ENCODE measurements around the gene EML4.
"Not testable (repeated sequence)": the region's sequence is repeated elsewhere in the genome, so short reads cannot be mapped to it uniquely, and the experiment has no call there.

Gene EML4, protein sequence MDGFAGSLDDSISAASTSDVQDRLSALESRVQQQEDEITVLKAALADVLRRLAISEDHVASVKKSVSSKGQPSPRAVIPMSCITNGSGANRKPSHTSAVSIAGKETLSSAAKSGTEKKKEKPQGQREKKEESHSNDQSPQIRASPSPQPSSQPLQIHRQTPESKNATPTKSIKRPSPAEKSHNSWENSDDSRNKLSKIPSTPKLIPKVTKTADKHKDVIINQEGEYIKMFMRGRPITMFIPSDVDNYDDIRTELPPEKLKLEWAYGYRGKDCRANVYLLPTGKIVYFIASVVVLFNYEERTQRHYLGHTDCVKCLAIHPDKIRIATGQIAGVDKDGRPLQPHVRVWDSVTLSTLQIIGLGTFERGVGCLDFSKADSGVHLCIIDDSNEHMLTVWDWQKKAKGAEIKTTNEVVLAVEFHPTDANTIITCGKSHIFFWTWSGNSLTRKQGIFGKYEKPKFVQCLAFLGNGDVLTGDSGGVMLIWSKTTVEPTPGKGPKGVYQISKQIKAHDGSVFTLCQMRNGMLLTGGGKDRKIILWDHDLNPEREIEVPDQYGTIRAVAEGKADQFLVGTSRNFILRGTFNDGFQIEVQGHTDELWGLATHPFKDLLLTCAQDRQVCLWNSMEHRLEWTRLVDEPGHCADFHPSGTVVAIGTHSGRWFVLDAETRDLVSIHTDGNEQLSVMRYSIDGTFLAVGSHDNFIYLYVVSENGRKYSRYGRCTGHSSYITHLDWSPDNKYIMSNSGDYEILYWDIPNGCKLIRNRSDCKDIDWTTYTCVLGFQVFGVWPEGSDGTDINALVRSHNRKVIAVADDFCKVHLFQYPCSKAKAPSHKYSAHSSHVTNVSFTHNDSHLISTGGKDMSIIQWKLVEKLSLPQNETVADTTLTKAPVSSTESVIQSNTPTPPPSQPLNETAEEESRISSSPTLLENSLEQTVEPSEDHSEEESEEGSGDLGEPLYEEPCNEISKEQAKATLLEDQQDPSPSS

DNA sequence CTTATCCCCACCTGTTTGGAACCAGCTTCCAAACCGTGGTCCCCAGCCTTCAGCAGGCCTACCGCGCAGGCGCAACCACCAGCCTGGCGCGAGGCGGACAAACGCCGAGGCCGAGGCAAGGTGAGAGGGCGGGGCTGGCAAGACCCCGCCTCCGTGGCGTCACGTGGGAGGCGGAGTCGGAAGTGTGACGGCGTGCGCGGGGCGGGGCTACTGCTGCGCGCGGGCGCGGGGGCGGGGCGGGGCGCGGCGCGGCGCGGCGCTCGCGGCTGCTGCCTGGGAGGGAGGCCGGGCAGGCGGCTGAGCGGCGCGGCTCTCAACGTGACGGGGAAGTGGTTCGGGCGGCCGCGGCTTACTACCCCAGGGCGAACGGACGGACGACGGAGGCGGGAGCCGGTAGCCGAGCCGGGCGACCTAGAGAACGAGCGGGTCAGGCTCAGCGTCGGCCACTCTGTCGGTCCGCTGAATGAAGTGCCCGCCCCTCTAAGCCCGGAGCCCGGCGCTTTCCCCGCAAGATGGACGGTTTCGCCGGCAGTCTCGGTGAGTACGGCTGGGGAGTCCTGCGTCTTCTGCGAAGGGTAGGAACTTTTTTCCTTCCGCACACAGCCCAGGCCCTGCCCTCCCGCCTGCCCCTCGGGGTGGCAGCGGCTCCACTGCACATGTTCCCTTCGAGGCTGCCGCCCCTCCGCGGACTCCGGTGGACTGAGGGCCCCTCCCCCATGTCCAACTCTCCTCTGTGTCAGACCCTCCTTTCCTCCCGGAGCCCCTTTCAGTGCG lies at the start of gene EML4:
Gene EML4 (plus strand): TSS at position 254 of the 774 bp plus-strand sequence. CDS start 259 bp downstream, at position 513.
- no peak for DNase-seq

DNA sequence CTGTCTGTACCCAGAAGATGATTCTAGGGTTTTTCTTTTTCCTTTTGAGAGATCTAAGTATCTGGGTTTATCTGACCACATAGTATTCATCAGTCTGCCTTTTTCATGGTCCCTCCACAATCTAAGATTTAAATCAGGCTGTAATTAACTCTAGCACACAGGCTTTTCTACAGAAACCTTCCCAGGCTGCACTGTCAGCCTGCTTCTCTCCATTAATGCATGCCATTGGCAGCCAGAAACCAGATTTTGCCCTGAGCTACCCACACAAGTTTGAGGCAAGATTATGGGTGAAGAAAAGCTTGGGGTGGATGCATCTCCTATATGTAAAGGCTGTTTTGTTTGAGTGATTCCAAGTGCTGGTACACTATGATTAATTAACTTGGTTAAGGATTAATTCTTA lies 45.7 kb upstream of the EML4 start:
- DNase-seq, result no peak

DNA sequence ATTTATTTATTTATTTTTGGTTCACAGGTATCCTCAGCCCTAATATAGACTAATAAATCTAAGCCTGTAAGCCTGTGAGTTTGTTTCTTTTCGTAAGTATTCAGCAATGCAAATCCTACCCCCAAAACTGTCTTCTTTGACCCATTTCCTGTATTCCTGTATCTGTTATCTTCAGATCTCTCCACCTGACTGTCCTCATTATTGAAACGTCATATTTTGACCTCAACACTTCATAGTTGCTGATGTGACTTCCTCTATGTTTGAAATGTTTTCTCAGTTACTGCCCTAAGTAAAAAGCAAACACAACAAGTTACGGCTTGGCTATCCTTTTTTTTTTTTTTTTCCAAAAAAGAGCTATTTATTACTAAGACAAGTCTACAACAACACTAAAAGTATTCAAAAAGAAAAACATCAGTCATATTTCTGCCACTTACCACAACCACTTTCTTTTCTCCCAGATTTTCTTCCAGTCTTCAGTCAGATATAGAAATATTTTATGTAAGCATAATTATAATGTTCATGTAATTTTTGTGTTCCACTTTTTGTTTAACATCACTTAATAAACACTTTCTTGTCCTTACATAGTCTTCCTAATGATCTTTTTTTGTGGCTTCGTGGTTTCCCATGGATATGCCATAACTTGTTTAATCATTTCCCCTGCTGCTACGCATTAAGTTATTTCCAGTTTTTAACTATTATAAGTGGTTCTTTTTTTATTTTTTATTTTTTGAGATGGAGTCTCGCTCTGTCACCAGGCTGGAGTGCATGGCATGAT lies 45.0 kb upstream of the EML4 start:
- no peak for DNase-seq

DNA sequence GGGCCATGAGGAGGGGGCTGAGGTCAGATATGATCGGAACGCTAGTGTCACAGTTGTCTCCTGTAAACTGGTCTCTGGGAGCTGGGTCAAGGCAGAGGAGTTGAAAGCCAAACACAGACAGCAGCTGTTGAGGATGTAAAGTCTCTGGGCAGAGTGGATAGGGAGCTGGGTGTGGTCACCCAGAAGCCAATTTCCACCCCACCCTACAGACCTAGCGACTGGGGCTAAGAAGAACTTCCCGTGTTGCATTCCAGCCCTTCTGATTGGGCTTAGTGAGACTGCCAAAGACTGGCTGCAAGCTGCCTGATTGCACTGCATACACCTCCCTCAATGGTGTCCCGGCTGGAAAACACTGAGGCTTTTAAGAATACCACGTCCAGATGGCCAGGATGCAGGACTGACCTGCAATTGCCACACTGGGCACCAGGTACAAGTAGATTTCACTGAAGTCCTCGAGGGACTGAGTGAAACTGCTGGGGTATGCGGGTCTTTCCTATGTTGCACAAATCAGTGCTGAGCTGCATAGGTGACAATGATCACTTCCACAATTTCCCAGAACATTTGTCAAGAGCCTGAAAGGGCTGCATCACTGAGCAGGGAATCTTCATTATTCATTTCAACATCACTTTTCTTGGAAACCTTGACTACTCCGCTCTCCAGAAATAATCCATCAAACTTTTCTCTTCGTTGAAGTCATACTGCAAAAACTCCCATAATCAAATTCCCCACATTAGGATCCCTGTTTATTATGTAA lies 43.1 kb upstream of the EML4 start:
- DNase-seq, result no peak

DNA sequence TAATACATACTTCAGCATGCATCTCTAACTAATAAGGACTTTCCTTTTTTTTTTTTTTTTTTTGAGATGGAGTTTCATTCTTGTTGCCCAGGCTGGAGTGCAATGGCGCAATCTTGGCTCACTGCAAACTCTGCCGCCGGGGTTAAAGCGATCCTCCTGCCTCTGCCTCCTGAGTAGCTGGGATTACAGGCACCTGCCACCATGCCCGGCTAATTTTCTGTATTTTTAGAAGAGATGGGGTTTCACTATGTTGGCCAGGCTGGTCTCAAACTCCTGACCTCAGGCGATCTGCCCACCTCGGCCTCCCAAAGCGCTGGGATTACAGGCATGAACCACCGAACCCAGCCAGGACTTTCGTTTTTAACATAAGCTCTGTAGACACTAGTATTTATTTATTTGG lies 42.3 kb upstream of the EML4 start:
- not testable (repeated sequence) for DNase-seq

DNA sequence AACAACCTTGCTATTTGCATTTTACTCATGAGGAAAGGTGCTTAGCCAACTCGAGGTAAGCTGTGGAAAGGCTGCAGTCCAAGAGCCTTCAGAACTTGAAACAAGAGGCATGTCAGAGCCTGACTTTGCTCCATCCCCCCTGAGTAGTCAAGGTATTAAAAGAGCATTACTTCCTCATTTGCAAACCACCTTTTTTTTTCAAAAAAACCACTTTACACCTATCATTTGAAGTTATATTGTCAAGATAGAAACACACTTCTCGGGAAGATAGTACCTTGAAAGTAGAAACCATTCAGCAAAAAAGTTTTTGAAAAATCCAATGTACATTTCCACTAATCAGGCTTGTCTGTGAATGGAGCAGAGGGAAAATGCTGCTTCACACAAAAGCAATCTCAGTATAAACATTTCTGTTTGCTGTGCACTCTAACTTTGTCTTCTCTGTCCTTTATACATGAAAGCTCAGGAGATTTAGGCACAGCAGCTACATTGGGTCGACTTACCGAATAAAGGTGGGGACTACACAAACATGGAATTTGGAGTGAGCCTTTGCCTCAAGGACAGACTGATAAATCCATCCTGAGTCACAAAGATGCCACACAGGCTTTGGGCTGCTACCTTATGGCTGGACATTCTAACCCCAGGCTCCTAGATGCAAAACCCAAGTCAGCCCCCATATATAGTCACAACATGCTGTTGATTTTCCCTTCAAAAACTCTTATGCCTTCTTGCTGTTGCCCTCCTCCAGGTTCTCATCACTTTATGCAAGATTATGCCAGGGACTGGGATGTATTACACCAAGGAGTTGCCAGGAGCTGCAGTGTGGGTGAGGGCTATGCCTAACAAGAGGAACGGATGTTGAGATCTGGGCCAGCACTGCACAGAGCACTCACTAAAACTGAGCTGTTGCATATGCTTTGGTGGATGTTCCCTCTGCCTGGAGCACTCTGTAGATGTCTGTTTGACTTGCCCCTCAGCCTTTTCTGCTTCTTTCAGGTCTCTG lies 41.4 kb upstream of the EML4 start:
- no peak for DNase-seq

DNA sequence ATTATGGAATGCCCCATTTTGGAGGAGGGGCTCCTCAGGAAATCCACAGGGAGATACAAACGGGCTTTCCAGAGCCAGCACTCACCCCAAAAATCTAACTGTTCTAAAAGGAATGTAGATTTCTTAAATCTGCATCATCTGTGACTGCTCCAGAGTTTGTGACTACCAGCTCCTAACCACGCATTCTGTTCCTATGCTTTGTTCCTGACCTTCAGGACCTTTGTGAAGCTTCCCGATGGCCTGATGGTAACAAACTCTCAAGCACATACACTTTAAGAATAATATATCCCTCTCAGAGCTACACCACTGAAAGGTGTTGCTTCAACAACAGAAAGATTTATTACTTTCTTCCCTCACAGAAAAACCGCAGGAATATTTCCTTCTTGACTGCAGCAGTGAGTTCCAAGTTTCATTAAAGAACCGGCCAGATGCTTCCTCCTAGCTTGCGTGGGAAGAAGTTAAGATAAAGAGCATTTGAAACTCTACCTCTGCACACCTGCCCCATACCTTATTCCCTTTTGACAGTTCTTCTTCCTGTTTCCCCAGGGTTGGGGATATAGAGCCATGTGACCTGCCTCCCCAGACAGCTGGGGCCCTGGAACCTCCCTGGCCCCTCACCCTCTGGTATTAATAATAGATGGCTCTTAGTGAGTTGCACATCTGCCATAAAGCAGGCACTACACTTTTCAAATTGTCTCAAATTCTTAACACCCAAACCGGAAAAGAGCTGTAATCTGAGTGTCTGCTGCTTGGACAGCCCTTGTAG lies 40.2 kb upstream of the EML4 start:
- DNase-seq, result no peak

DNA sequence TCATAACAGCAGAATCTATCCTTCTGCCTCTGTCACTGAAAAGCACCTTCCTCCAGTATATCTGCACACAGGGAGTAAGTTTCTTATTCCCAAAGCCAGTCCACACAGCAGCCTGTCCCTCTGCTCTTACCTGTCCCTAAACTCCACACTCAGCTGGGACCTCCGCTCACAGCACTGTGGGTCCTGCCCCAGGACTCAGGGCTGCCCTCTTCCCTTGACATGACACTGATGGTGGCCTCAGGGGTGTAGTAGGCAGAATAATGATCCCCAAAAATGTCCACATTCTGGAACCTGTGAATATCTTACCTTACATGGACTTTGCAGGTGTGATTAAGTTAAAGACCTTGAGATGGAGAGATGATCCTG lies 39.7 kb upstream of the EML4 start:
- no peak for DNase-seq

DNA sequence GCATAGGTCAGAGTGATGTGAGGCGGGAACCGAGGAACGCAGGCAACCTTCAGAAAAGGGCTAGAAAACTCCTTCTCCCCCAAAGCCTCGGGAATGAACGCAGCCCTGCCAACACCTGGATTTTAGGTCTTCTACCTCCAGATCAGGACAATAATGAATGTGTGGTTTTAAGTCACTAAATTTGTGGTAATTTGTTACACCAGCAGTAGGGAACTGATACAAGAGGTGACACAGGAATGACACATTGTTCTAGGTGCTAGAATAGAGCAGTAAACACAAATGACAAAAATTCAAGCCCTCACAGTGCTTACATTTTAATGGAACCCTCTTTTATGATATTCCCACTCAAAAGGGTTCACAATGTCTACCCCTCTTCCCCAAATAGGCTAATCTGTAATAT lies 39.2 kb upstream of the EML4 start:
- no peak for DNase-seq

DNA sequence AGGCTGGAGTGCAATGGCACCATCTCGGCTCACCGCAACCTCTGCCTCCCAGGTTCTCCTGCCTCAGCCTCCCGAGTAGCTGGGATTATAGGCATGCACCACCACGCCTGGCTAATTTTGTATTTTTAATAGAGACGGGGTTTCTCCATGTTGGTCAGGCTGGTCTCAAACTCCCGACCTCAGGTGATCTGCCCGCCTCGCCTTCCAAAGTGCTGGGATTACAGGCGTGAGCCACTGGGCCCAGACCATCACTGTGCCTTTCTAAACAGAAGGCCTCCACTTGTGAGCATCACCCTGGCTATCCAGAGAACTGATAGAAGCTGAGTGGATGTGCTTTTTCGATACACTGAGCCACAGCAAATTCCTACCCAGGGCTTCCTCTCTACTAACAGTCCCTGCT lies 38.3 kb upstream of the EML4 start:
- not testable (repeated sequence) for DNase-seq

DNA sequence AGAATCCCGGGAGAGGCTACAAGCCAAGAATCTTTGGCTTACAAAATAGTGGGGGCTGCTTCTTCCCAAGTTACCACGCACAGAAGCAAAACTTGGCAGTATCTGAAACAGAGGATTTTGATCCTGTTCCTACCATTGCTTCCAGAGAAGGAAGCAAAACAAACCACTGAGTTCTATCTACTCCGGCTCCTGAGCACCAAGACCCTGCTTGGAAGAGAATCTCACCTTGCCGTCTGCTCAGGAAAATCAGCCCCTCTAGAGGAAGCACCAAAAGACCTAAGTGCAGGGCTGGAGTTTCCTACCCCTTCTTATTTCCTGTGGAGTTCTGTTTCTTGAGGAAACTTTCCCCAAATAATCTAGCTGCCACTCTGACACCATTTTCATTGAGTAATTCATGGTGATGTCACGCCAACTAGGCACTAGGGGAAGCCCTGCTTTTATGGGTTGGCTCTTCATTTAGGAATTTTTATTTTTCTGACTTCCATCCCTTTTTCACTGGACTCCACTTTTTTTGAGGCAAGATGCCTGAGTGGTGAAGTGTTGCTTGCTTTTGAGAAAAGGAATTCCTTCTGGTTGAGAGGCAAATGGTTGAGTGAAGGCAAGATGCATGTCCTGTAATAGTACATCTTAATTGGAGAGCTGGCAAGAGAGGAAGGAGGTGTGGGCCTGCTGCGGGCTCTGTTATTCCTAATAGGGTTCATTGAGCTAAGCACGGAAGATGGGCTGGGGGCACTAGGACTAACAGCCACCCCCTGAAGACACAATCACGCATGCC lies 36.8 kb upstream of the EML4 start:
- no peak for DNase-seq

DNA sequence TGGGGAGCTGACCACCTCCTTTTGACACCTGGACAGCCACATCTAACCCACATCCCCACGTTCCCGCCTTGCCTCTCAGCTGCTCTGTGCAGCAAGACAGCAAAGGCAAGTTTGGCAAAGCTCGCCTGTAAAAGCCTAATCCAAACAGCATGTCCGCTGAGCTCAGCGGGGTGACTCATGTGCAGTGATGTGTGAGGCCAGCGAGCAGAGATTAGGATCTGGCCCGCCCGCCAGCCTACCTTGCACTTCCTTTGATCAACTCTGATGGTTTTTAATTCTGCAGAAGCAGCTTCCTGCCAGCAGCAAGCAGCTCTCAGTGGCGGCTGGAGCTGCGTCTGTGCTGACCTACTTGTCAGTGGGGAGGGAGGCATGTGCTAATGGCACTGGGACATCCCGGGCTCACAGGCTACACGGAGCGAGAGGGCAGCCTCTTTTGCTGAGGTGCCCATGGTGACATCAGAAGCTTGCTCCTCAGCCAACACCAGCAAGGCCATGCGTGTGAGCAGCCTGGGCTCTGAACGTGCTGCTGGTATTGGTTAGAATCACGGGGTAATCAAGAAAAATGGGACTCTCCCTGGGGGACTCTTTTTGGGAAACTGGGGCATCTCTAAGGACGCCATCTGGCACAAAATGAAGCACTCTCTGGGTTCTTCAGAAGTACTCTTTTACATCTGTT lies 36.0 kb upstream of the EML4 start:
- DNase-seq, result no peak

DNA sequence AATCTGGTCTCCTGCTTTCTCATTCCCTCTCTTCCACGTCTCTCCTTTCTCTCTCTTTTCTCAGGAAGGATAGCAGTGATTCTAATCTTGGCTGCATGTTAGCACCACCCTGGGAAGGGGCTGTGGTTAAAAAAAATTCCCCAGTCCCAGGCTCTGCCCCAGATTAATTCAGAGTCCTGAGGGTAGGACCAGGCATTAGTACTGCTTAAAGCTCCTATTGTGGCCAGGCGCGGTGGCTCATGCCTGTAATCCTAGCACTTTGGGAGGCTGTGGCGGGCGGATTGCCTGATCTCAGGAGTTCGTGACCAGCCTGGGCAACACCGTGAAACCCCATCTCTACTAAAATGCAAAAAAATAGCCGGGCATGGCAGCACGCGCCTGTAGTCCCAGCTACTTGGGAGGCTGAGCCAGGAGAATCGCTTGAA lies 35.4 kb upstream of the EML4 start:
- DNase-seq, result no peak

DNA sequence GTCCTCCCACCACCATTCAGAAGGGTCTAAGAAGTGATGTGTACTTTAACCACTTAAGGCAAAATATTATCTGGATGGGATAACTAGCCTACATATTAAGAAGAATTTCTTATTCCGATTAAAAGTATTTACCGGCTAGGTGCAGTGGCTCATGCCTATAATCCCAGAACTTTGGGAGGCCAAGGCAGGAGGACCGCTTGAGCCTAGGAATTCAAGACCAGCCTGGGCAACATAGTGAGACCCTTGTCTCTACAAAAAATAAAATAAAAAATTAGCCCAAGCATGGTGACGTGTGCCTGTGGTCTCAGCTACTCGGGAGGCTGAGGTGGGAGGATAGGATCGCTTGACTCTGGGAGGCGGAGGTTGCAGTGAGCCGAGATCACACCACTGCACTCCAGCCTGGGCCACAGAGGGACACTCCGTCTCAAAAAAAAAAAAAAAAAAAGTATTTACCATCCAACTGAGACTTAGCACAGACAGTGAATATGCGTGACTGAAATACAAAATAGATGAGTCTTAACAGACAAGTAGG lies 34.7 kb upstream of the EML4 start:
- DNase-seq, result not testable (repeated sequence)

DNA sequence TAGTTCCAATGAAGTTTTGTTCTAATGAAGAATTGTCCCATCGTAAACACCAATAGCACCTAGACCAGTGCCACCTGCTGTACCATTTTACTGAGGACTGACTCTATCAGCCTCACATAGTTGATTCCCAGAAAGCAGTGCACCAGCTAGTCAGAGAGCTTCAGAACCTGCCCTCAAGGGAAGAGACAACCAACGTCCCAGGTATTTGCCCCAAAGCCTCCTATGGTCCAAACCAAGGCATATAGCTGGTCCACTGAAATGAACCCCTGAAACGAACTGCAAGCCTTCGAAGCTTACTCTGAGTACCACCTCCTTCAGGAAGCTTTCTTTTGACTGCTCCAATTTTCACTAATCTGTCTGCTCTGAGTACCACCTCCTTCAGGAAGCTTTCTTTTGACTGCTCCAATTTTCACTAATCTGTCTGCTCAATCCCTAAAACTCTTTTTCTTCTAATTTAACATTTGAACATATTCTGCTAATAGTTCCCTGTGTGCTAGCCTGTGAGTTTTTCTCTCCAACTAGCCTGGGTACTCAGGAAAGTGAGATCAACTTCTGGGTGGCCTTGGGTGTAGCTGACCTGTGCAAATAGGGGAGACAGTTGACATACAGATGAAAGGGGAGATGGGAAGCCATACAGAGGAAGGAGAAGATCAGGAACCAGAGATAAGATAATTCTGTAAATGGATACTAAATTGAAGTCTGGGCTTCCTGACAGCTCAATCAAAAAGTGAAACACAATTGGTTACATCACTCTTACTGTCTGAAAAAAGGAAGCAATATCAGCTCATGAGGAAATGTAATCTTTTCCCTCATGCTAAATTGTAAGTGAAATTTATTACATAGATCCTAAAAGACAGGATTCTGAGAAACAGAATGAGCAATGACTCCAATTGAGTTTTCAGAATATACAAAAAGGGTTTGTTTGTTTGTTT lies 33.5 kb upstream of the EML4 start:
- no peak for DNase-seq

DNA sequence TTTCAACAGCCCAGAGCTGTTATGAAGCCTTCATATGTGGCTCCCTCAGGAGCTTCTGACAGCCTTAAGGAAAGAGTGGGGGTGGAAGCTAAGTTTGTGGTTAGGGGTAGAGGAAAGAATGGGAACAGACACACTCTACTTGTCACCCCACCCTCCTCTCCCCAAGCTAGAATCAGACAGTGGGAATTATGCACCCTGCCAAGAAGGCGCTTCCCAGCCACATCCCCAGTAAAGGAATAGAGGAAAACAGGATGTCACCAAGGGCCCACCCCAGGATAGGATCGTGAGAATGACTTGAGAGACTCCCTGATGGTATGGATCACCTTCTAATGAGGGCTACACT lies 32.4 kb upstream of the EML4 start:
- no peak for DNase-seq
